ENCODE measurements around the gene RAD51B. TPM values are rescaled to one million over a fixed set of nuclear protein-coding genes. Genes with fewer than 3 reads are reported as not detected.

The RAD51B gene
- total and polyA plus RNA-seq, 9 of the 15 experiments (the other 6 are each of a cell fraction or from before 2014, with no cell fraction given), result 8.5 to 17.3 (median 11.3) TPM

DNA sequence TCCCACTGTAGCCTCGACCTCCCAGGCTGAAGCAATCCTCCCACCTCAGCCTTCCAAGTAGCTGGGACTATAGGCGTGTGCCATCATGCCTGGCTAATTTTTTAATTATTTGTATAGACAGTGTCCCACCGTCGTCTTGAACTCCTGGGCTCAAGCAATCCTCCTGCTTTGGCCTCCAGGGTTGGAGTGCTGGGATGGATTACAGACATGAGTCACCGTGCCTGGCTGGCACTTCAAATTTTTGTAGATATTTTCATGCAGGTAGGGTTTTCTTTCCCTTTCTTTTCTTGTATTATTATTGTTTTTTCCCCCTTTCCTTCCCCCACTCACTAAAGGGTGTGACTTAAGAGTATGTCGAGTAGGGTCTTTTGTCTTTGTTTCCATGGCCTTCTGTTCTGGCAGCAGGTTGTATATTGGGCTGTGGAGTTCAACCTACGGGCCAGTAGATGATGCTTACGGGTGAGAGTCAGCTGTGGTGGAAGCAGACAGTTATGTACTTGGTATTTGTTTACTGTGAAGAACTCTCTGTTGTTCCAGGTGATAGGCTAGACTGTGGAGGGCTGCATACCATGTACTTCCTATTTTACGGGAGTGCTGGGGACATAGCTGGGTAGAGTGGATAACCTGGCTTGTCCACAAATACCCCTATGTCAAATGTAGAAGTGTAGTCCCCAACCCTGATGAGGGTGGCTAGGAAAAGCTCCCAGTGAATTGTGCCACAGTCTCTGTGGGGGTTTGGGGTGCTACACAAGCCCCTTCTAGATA, 30.7 kb downstream of the RAD51B start:
- 53% methylated on average over 8 of the region's 9 CpGs for WGBS (ENCODE audit: insufficient coverage, low coverage, missing lambda C conversion rate)
- Histone ChIP-seq H3K36me3 (ENCODE audit: control insufficient read depth, insufficient read depth, low read length) (no peaks in the 10 kb centered on the region), H3K9me3 (replicated peaks; ENCODE audit: control insufficient read depth, insufficient read depth, low read depth, low read length) (no peaks in the 10 kb centered on the region), H3K4me2 (ENCODE audit: insufficient read depth, low read length) (no peak overlapping the region), H3K27ac (ENCODE audit: extremely low read depth, low read depth, low read length) (no peak overlapping the region), H3K27me3 (ENCODE audit: control insufficient read depth in 2 of 2, insufficient read depth in 2 of 2, low read length in 2 of 2) (no peaks in the 10 kb centered on the region), H3K4me3 (no peak overlapping the region), H2AFZ (ENCODE audit: low read depth, low read length) (no peak overlapping the region), H3K79me2 (ENCODE audit: control insufficient read depth, insufficient read depth, low read length) (peaks cover 2% of the 10 kb centered on the region; the same call in 1 of the 3 replicates), H3K4me1 (replicated peaks in 1 of 2; ENCODE audit: control insufficient read depth in 2 of 2, insufficient read depth in 2 of 2, low read length in 2 of 2) (no peaks in the 10 kb centered on the region), H3K9ac (ENCODE audit: insufficient read depth in 1 of 2, low read depth in 2 of 2, low read length in 2 of 2) (no peak overlapping the region), H3K9me1 (ENCODE audit: control insufficient read depth, insufficient read depth, low read length) (no peaks in the 10 kb centered on the region), H4K20me1 (replicated peaks; ENCODE audit: control insufficient read depth, insufficient read depth, low read length) (no peaks in the 10 kb centered on the region)
- ATAC-seq (no peak), DNase-seq (ENCODE audit: extremely low read depth in 1 of 4, low spot score in 3 of 4) (no peak), FAIRE-seq (no peak)
- BruUV-seq (replicated peaks), result no TSS peak
- ChIA-PET CTCF (ENCODE audit: low intra/inter-chr PET ratio) (no interaction called here), POLR2A (interaction anchor here (0.6 kb wide), 1 partner anchor 943 kb away, joined by 3 read pairs; the partner anchor contains the start of gene ZFP36L1)
- TF ChIP-seq ZNF274 (IDR thresholded peaks at IDR 0.05; ENCODE audit: borderline replicate concordance, low read depth, low read length) (no peak), CAMTA2 (CRISPR knock-in tag; conservative IDR thresholded peaks at IDR 0.05) (no peak), YBX1 (IDR thresholded peaks at IDR 0.05) (no peak)
- TF ChIP-seq, protein P1, sequence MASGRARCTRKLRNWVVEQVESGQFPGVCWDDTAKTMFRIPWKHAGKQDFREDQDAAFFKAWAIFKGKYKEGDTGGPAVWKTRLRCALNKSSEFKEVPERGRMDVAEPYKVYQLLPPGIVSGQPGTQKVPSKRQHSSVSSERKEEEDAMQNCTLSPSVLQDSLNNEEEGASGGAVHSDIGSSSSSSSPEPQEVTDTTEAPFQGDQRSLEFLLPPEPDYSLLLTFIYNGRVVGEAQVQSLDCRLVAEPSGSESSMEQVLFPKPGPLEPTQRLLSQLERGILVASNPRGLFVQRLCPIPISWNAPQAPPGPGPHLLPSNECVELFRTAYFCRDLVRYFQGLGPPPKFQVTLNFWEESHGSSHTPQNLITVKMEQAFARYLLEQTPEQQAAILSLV (tag; IDR thresholded peaks at IDR 0.05), result no peak
- in situ Hi-C loops (cut with MboI), result no loop called here
- intact Hi-C loops (cut with micrococcal nuclease), result no loop called here

Measured in K562 (cell line).